ENCODE measurements around the gene ADAMTSL3.
"Not testable (repeated sequence)": the region's sequence is repeated elsewhere in the genome, so short reads cannot be mapped to it uniquely, and the experiment has no call there.

ADAMTSL3 gene

GRCh38 chr15:83746231-83746630, 92.3 kb downstream of the ADAMTSL3 start:
- Histone ChIP-seq H3K36me3 (ENCODE audit: control insufficient read depth in 2 of 2, insufficient read depth in 2 of 2, low read length in 2 of 2) (peaks cover 0 to 3% of the 10 kb centered on the region in 2 donors), H3K9me3 (ENCODE audit: control insufficient read depth in 2 of 2, low read length in 2 of 2) (no peaks in the 10 kb centered on the region), H3K27me3 (ENCODE audit: control insufficient read depth in 1 of 2, insufficient read depth in 2 of 2, low read length in 2 of 2) (no peaks in the 10 kb centered on the region), H3K27ac (ENCODE audit: low read length) (peak overlapping the region; percentile 56), H3K9ac (ENCODE audit: low read length in 2 of 2) (no peak overlapping the region), H3K4me1 (ENCODE audit: control insufficient read depth, insufficient read depth, low read length) (peaks cover 17% of the 10 kb centered on the region), H3K4me3 (ENCODE audit: low read length in 2 of 2) (no peak overlapping the region)

DNA sequence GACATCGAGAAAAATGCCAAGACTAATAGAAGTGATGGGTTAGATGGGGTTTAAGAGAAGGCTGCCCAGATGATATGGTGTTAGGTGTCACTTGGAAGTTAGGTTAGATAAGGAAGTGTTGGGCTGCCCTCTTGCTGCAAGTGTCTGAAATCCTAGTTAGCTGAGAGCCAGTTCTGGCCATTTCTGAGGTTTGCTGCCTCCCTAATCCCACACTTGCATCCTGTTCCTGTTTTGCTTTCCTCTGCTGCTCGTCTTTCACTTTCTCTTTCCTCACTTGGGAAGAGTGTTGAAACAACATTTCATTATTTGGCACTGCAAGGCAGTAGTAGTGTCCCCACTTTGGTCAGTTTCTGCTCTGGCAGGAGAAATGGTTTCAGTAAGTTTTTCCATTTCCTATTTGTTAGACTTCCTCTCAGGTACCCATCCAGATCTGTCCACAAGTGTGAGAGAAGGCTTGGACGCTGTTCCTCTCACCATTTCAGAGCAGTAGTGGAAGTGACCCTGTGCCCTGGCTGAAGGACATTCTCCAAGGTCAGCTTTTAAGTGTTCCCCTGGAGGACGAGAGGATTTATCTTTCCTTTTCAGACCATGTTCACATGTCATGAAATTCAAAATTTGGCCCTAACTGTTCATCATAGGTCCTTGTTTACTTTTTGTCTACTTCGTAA, 93.3 kb downstream of the ADAMTSL3 start:
- Histone ChIP-seq H3K27ac (ENCODE audit: low read length) (peak overlapping the region; percentile 56), H3K27me3 (ENCODE audit: control insufficient read depth in 1 of 2, insufficient read depth in 2 of 2, low read length in 2 of 2) (no peaks in the 10 kb centered on the region), H3K9ac (ENCODE audit: low read length in 2 of 2) (peak overlapping the region in 1 of 2 donors; percentile 58), H3K9me3 (ENCODE audit: control insufficient read depth in 2 of 2, low read length in 2 of 2) (no peaks in the 10 kb centered on the region), H3K4me1 (ENCODE audit: control insufficient read depth, insufficient read depth, low read length) (peaks cover 17% of the 10 kb centered on the region), H3K4me3 (ENCODE audit: low read length in 2 of 2) (peak overlapping the region; percentile 34 to 64), H3K36me3 (ENCODE audit: control insufficient read depth in 2 of 2, insufficient read depth in 2 of 2, low read length in 2 of 2) (peaks cover 0 to 3% of the 10 kb centered on the region in 2 donors)

DNA sequence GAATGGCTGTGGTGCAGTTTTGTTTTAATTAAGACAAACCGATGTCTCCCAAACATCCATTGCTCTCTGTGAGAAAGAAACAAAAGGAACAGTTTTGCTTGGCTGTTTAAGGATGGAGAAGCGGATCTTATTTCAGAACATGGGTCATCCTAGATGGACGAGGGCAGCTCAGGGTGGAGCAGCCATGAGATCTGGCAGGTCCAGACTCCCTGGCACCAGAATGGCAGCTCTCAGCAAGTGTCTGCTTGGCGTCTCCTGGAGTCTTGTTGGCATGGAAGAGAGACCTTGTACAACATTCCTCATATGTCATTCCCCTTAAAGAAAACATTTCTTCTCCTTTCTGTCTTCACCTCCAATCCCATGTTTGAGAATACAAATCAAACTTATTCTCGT, 93.8 kb downstream of the ADAMTSL3 start:
- Histone ChIP-seq H3K9ac (ENCODE audit: low read length in 2 of 2) (no peak overlapping the region), H3K4me1 (ENCODE audit: control insufficient read depth, insufficient read depth, low read length) (peaks cover 17% of the 10 kb centered on the region), H3K9me3 (ENCODE audit: control insufficient read depth in 2 of 2, low read length in 2 of 2) (no peaks in the 10 kb centered on the region), H3K36me3 (ENCODE audit: control insufficient read depth in 2 of 2, insufficient read depth in 2 of 2, low read length in 2 of 2) (peaks cover 0 to 3% of the 10 kb centered on the region in 2 donors), H3K27me3 (ENCODE audit: control insufficient read depth in 1 of 2, insufficient read depth in 2 of 2, low read length in 2 of 2) (no peaks in the 10 kb centered on the region), H3K4me3 (ENCODE audit: low read length in 2 of 2) (peak overlapping the region; percentile 34 to 64), H3K27ac (ENCODE audit: low read length) (peak overlapping the region; percentile 56)

GRCh38 chr15:83753872-83754493, 100.1 kb downstream of the ADAMTSL3 start:
- Histone ChIP-seq H3K4me1 (ENCODE audit: control insufficient read depth, insufficient read depth, low read length) (peaks cover 6% of the 10 kb centered on the region), H3K27ac (ENCODE audit: low read length) (peak overlapping the region; percentile 49), H3K36me3 (ENCODE audit: control insufficient read depth in 2 of 2, insufficient read depth in 2 of 2, low read length in 2 of 2) (no peaks in the 10 kb centered on the region), H3K27me3 (ENCODE audit: control insufficient read depth in 1 of 2, insufficient read depth in 2 of 2, low read length in 2 of 2) (no peaks in the 10 kb centered on the region), H3K4me3 (ENCODE audit: low read length in 2 of 2) (peak overlapping the region in 1 of 2 donors; percentile 10), H3K9me3 (ENCODE audit: control insufficient read depth in 2 of 2, low read length in 2 of 2) (no peaks in the 10 kb centered on the region), H3K9ac (ENCODE audit: low read length in 2 of 2) (no peak overlapping the region)

- not testable (repeated sequence) for H3K9ac ChIP-seq (ENCODE audit: low read length in 2 of 2); H3K4me1 ChIP-seq (ENCODE audit: control insufficient read depth, insufficient read depth, low read length); H3K27me3 ChIP-seq (ENCODE audit: control insufficient read depth in 1 of 2, insufficient read depth in 2 of 2, low read length in 2 of 2); H3K36me3 ChIP-seq (ENCODE audit: control insufficient read depth in 2 of 2, insufficient read depth in 2 of 2, low read length in 2 of 2); H3K27ac ChIP-seq (ENCODE audit: low read length); H3K4me3 ChIP-seq (ENCODE audit: low read length in 2 of 2); H3K9me3 ChIP-seq (ENCODE audit: control insufficient read depth in 2 of 2, low read length in 2 of 2)
Measured at GRCh38 chr15:83757291-83757690, 103.4 kb downstream of the ADAMTSL3 start.

DNA sequence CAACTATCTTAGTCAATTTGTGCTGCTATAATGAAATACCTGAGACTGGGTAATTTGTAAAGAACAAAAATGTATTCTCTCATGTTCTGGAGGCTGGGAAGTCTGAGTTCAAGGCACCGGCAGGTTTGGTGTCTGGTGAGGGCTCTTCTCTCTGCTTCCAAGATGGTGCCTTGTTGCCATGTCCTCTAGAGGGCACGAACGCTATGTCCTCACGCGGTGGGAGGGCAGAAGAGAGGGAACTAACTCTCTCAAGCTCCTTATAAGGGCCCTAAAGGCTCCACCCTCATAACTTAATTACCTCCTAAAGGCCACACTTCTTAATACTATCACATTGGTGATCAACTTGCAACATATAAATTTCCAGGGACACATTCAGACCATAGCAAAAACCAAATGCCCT, 108.4 kb downstream of the ADAMTSL3 start:
- peaks cover 0 to 3% of the 10 kb centered on the region in 2 donors for H3K36me3 ChIP-seq (ENCODE audit: control insufficient read depth in 2 of 2, insufficient read depth in 2 of 2, low read length in 2 of 2)
- H3K9me3 ChIP-seq (ENCODE audit: control insufficient read depth in 2 of 2, low read length in 2 of 2), result no peaks in the 10 kb centered on the region
- H3K4me3 ChIP-seq (ENCODE audit: low read length in 2 of 2), result no peak overlapping the region
- H3K27ac ChIP-seq (ENCODE audit: low read length), result no peak overlapping the region
- H3K4me1 ChIP-seq (ENCODE audit: control insufficient read depth, insufficient read depth, low read length), result peaks cover 13% of the 10 kb centered on the region
- no peaks in the 10 kb centered on the region for H3K27me3 ChIP-seq (ENCODE audit: control insufficient read depth in 1 of 2, insufficient read depth in 2 of 2, low read length in 2 of 2)
- no peak overlapping the region for H3K9ac ChIP-seq (ENCODE audit: low read length in 2 of 2)

DNA sequence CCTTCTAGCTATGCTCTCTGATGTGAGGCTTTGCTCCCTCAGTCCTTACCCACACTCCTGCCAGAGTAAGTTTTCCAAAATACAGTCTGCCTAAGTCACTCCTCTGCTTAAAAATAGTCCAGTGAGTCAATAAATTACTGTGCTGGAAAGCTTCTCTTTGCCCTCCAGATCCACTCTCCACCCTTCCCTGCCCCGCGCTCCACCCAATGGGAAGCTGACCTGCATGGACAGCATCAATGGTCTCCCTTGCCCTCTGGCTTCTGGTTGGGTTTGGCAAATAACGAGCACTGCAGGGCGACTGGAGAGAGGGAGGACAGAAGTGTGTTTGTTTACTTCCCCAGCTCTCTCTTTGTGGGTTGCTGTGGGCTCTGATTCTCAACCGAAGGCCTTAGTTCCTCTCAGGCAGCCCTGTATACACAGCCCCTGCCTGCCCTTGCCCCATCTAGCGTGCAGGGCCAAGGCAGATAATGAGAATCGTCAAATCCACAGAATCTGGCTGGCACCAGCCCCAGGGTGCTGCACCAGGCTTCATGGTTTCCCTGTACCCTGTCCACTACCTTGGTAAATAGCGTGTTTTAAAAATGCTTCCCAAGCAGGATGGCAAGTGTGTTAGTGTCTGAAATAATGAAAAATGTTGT, 110.4 kb downstream of the ADAMTSL3 start:
- Histone ChIP-seq H3K4me1 (ENCODE audit: control insufficient read depth, insufficient read depth, low read length) (peaks cover 17% of the 10 kb centered on the region), H3K36me3 (ENCODE audit: control insufficient read depth in 2 of 2, insufficient read depth in 2 of 2, low read length in 2 of 2) (peaks cover 0 to 3% of the 10 kb centered on the region in 2 donors), H3K4me3 (ENCODE audit: low read length in 2 of 2) (peak overlapping the region in 1 of 2 donors; percentile 15), H3K9me3 (ENCODE audit: control insufficient read depth in 2 of 2, low read length in 2 of 2) (no peaks in the 10 kb centered on the region), H3K9ac (ENCODE audit: low read length in 2 of 2) (no peak overlapping the region), H3K27me3 (ENCODE audit: control insufficient read depth in 1 of 2, insufficient read depth in 2 of 2, low read length in 2 of 2) (no peaks in the 10 kb centered on the region), H3K27ac (ENCODE audit: low read length) (peak overlapping the region; percentile 58)

DNA sequence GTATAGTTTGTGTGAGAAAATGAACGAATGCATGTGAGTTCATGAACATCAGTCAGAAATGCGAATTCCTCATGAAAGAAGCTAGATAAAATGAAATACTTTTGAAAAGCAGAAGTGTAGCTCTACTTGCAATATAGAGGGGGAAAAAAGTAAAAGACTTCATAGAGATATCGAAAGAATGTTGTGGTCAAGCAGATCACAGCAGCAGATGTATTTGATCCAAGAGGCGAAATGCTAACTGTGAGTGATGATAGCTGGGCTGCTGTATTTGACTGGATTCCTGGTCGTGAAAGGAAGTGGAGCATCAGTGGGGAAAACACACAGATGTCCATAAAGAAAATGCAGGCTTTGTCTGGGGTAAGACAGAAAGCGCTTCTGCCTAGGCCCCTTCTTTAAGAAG, 112.4 kb downstream of the ADAMTSL3 start:
- H3K36me3 ChIP-seq (ENCODE audit: control insufficient read depth in 2 of 2, insufficient read depth in 2 of 2, low read length in 2 of 2), result peaks cover 0 to 3% of the 10 kb centered on the region in 2 donors
- no peak overlapping the region for H3K9ac ChIP-seq (ENCODE audit: low read length in 2 of 2)
- no peak overlapping the region for H3K27ac ChIP-seq (ENCODE audit: low read length)
- H3K4me1 ChIP-seq (ENCODE audit: control insufficient read depth, insufficient read depth, low read length), result peaks cover 17% of the 10 kb centered on the region
- H3K9me3 ChIP-seq (ENCODE audit: control insufficient read depth in 2 of 2, low read length in 2 of 2), result no peaks in the 10 kb centered on the region
- H3K27me3 ChIP-seq (ENCODE audit: control insufficient read depth in 1 of 2, insufficient read depth in 2 of 2, low read length in 2 of 2), result no peaks in the 10 kb centered on the region
- H3K4me3 ChIP-seq (ENCODE audit: low read length in 2 of 2), result no peak overlapping the region

- Histone ChIP-seq H3K27me3 (ENCODE audit: control insufficient read depth in 1 of 2, insufficient read depth in 2 of 2, low read length in 2 of 2) (no peaks in the 10 kb centered on the region), H3K4me3 (ENCODE audit: low read length in 2 of 2) (no peak overlapping the region), H3K36me3 (ENCODE audit: control insufficient read depth in 2 of 2, insufficient read depth in 2 of 2, low read length in 2 of 2) (peaks cover 0 to 3% of the 10 kb centered on the region in 2 donors), H3K9ac (ENCODE audit: low read length in 2 of 2) (no peak overlapping the region), H3K27ac (ENCODE audit: low read length) (no peak overlapping the region), H3K4me1 (ENCODE audit: control insufficient read depth, insufficient read depth, low read length) (peaks cover 17% of the 10 kb centered on the region), H3K9me3 (ENCODE audit: control insufficient read depth in 2 of 2, low read length in 2 of 2) (no peaks in the 10 kb centered on the region)
Measured at GRCh38 chr15:83767741-83768140, 113.8 kb downstream of the ADAMTSL3 start.

- Histone ChIP-seq H3K36me3 (ENCODE audit: control insufficient read depth in 2 of 2, insufficient read depth in 2 of 2, low read length in 2 of 2) (peaks cover 2 to 3% of the 10 kb centered on the region in 2 donors), H3K9me3 (ENCODE audit: control insufficient read depth in 2 of 2, low read length in 2 of 2) (no peaks in the 10 kb centered on the region), H3K27me3 (ENCODE audit: control insufficient read depth in 1 of 2, insufficient read depth in 2 of 2, low read length in 2 of 2) (no peaks in the 10 kb centered on the region), H3K4me1 (ENCODE audit: control insufficient read depth, insufficient read depth, low read length) (peaks cover 8% of the 10 kb centered on the region), H3K4me3 (ENCODE audit: low read length in 2 of 2) (no peak overlapping the region), H3K9ac (ENCODE audit: low read length in 2 of 2) (no peak overlapping the region), H3K27ac (ENCODE audit: low read length) (no peak overlapping the region)
Measured at GRCh38 chr15:83769411-83769999, 115.6 kb downstream of the ADAMTSL3 start.

Measured in stomach smooth muscle (tissue), 2 donors.